Activated naive CD4-positive, alpha-beta T cell treated with anti-CD3 and anti-CD28 coated beads for 36 hours (primary cell): ENCODE data around the gene ARHGAP29. TPM values are rescaled to one million over a fixed set of nuclear protein-coding genes. Genes with fewer than 3 reads are reported as not detected.

Experiments
- CTCF ChIA-PET: fragments of 350-600 bp; sonication (Branson Sonifier 250); formaldehyde crosslinking; loops from one replicate; lab custom pipeline; 2021; ENCODE audit warnings: antibody characterized with exemption; lab: Charles Lee
- DNase-seq: peaks from one replicate; pipeline ENCODE4 v3.0.0-alpha.2; 2020
- H3K27ac Mint-ChIP-seq: one replicate; pipeline ENCODE4 v1.8.0; 2021; ENCODE audit warnings: mild to moderate bottlenecking, mixed read lengths
- H3K27me3 Mint-ChIP-seq: one replicate; pipeline ENCODE4 v1.8.0; 2021; ENCODE audit warnings: low read depth, mixed read lengths
- H3K36me3 Mint-ChIP-seq: one replicate; pipeline ENCODE4 v1.8.0; 2021; ENCODE audit warnings: low read depth, mixed read lengths
- H3K4me1 Mint-ChIP-seq: one replicate; pipeline ENCODE4 v1.8.0; 2021; ENCODE audit warnings: low read depth, mixed read lengths
- H3K4me3 Mint-ChIP-seq: one replicate; pipeline ENCODE4 v1.8.0; 2021; ENCODE audit warnings: mild to moderate bottlenecking, moderate library complexity, mixed read lengths
- H3K9me3 Mint-ChIP-seq: one replicate; pipeline ENCODE4 v1.8.0; 2021; ENCODE audit warnings: mixed read lengths
- intact Hi-C: fragments of 100-400 bp; cut with micrococcal nuclease; formaldehyde crosslinking; loops from one replicate; pipeline ENCODE4 v1.15.1; 2023
- total RNA-seq, 2 experiments: library from RNA; stranded (reverse); gene quantifications; one replicate each; pipeline ENCODE4 v1.2.3, GENCODE V29; 2021

The ARHGAP29 gene
- total RNA-seq, 2 experiments from 2014 or later: 0.37 to 0.48 TPM

DNA sequence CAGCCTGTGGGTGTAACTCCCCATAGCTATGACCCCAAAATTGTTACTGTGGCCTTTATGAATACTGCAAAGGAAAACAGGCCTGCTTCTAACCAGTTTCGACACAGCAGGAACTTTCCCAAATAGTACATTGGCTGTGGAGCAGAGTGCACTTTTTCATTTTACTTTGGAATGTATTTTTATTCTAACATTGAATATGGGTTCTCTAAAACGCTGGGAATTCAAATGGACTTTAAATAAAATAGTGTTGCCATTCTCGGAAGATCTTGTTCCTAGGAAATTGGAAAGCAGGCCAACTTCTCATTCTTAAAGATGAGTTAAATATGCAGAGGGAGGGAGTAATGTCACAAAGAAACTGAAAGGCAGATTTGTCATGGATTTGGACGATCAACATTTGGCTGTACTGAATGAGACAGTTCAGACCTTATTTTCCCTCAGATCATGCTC is 39.6 kb upstream of the ARHGAP29 start:
- Mint-ChIP-seq H3K27ac (no peak overlapping the region), H3K27me3 (peaks cover 8% of the 10 kb centered on the region), H3K9me3 (no peaks in the 10 kb centered on the region), H3K4me3 (no peak overlapping the region), H3K36me3 (no peaks in the 10 kb centered on the region), H3K4me1 (peaks cover 7% of the 10 kb centered on the region)
- no peak for DNase-seq
- CTCF ChIA-PET: interaction anchor here (0.6 kb wide), 1 partner anchor 131 kb away, joined by 4 read pairs; no protein-coding TSS in a partner anchor
- intact Hi-C loops: no loop called here

GRCh38 chr1:94275083-94275482 is 37.7 kb upstream of the ARHGAP29 start:
- Mint-ChIP-seq H3K4me1 (no peaks in the 10 kb centered on the region), H3K36me3 (no peaks in the 10 kb centered on the region), H3K27ac (no peak overlapping the region), H3K27me3 (peaks cover 9% of the 10 kb centered on the region), H3K9me3 (no peaks in the 10 kb centered on the region), H3K4me3 (no peak overlapping the region)
- DNase-seq: no peak
- CTCF ChIA-PET: interaction anchor here (0.8 kb wide), 1 partner anchor 70 kb away, joined by 3 read pairs; no protein-coding TSS in a partner anchor
- intact Hi-C loops: no loop called here

GRCh38 chr1:94274561-94274960 is 37.2 kb upstream of the ARHGAP29 start:
- Mint-ChIP-seq H3K27ac (no peak overlapping the region), H3K9me3 (no peaks in the 10 kb centered on the region), H3K36me3 (no peaks in the 10 kb centered on the region), H3K4me1 (no peaks in the 10 kb centered on the region), H3K4me3 (no peak overlapping the region), H3K27me3 (peaks cover 15% of the 10 kb centered on the region)
- intact Hi-C loops: no loop called here
- no peak for DNase-seq
- CTCF ChIA-PET: interaction anchor here (0.6 to 0.8 kb wide), 2 partner anchors 71 to 120 kb away, joined by 3 read pairs; no protein-coding TSS in a partner anchor

- Mint-ChIP-seq H3K9me3 (no peaks in the 10 kb centered on the region), H3K4me3 (no peak overlapping the region), H3K36me3 (no peaks in the 10 kb centered on the region), H3K27ac (no peak overlapping the region), H3K4me1 (no peaks in the 10 kb centered on the region), H3K27me3 (peaks cover 22% of the 10 kb centered on the region)
- intact Hi-C loops: no loop called here
- CTCF ChIA-PET: no interaction called here
- DNase-seq: no peak
Observed at GRCh38 chr1:94273111-94273510, 35.7 kb upstream of the ARHGAP29 start.

DNA sequence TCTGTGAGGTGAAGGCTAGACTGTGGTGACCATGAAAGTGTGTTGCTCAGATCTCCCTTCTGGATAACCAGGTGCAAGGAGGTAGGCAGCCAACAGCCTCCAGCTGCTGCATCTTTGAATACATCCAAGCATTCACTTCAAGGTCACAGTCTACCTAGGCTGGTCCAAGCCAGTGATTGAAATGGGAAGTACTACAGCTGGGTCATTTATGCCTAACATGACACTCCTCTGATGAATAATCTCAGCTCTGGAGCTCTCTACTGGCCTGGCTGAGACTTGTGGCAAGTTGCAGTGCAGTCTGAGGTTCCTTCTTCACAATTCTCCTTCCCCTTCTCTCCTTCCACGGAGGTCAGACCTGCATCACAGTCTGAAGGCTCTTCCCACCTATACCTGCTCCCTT is 35.0 kb upstream of the ARHGAP29 start:
- Mint-ChIP-seq H3K9me3 (no peaks in the 10 kb centered on the region), H3K36me3 (no peaks in the 10 kb centered on the region), H3K27me3 (peaks cover 22% of the 10 kb centered on the region), H3K4me1 (no peaks in the 10 kb centered on the region), H3K27ac (no peak overlapping the region), H3K4me3 (no peak overlapping the region)
- intact Hi-C loops: no loop called here
- CTCF ChIA-PET: no interaction called here
- no peak for DNase-seq

- Mint-ChIP-seq H3K27ac (no peak overlapping the region), H3K9me3 (no peaks in the 10 kb centered on the region), H3K4me1 (no peaks in the 10 kb centered on the region), H3K4me3 (no peak overlapping the region), H3K36me3 (no peaks in the 10 kb centered on the region), H3K27me3 (peaks cover 28% of the 10 kb centered on the region)
- no peak for DNase-seq
- CTCF ChIA-PET: no interaction called here
- intact Hi-C loops: no loop called here
Observed at GRCh38 chr1:94271373-94271772, 34.0 kb upstream of the ARHGAP29 start.

- CTCF ChIA-PET: interaction anchor here (0.6 kb wide), 1 partner anchor 322 kb away, joined by 3 read pairs; no protein-coding TSS in a partner anchor
- Mint-ChIP-seq H3K36me3 (no peaks in the 10 kb centered on the region), H3K9me3 (no peaks in the 10 kb centered on the region), H3K27me3 (peaks cover 30% of the 10 kb centered on the region), H3K4me3 (no peak overlapping the region), H3K4me1 (no peaks in the 10 kb centered on the region), H3K27ac (no peak overlapping the region)
- intact Hi-C loops: no loop called here
- no peak for DNase-seq
Observed at GRCh38 chr1:94270801-94271203, 33.4 kb upstream of the ARHGAP29 start.

DNA sequence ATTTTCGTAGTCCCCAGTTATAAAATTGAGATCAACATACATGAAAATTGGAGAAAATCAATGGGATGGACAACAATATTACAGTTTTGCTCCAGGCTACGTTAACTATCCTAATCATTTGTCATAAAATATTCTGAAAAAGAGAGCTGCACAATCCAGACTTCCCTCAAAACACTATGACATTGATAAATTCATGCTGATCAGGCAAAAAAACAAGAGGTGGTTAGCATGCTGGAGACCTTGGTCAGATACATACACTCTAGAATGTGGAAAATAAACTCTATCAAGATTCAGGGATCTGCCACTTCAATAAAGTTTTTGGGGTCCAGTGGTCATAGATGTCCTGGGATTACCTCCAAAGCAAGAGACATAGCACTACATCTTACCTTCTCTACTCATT is 32.5 kb upstream of the ARHGAP29 start:
- Mint-ChIP-seq H3K4me1 (no peaks in the 10 kb centered on the region), H3K27me3 (peaks cover 28% of the 10 kb centered on the region), H3K36me3 (no peaks in the 10 kb centered on the region), H3K27ac (no peak overlapping the region), H3K4me3 (no peak overlapping the region), H3K9me3 (no peaks in the 10 kb centered on the region)
- CTCF ChIA-PET: interaction anchor here (0.6 kb wide), 1 partner anchor 321 kb away, joined by 3 read pairs; no protein-coding TSS in a partner anchor
- no peak for DNase-seq
- intact Hi-C loops: no loop called here

- CTCF ChIA-PET: no interaction called here
- Mint-ChIP-seq H3K4me1 (no peaks in the 10 kb centered on the region), H3K27ac (no peak overlapping the region), H3K4me3 (no peak overlapping the region), H3K36me3 (no peaks in the 10 kb centered on the region), H3K27me3 (peaks cover 30% of the 10 kb centered on the region), H3K9me3 (no peaks in the 10 kb centered on the region)
- intact Hi-C loops: no loop called here
- DNase-seq: no peak
Observed at GRCh38 chr1:94265906-94266305, 28.5 kb upstream of the ARHGAP29 start.

- CTCF ChIA-PET: no interaction called here
- Mint-ChIP-seq H3K27ac (no peak overlapping the region), H3K4me1 (no peaks in the 10 kb centered on the region), H3K4me3 (no peak overlapping the region), H3K27me3 (peaks cover 27% of the 10 kb centered on the region), H3K36me3 (no peaks in the 10 kb centered on the region), H3K9me3 (no peaks in the 10 kb centered on the region)
- intact Hi-C loops: no loop called here
- DNase-seq: no peak
Observed at GRCh38 chr1:94265011-94265422, 27.6 kb upstream of the ARHGAP29 start.

- Mint-ChIP-seq H3K27ac (no peak overlapping the region), H3K9me3 (no peaks in the 10 kb centered on the region), H3K4me3 (no peak overlapping the region), H3K4me1 (no peaks in the 10 kb centered on the region), H3K27me3 (peaks cover 10% of the 10 kb centered on the region), H3K36me3 (no peaks in the 10 kb centered on the region)
- CTCF ChIA-PET: interaction anchor here (1.2 kb wide), 1 partner anchor 233 kb away, joined by 3 read pairs; no protein-coding TSS in a partner anchor
- DNase-seq: no peak
- intact Hi-C loops: no loop called here
Observed at GRCh38 chr1:94260635-94261387, 23.4 kb upstream of the ARHGAP29 start.

GRCh38 chr1:94259635-94260289 is 22.4 kb upstream of the ARHGAP29 start:
- no peak overlapping the region for H3K4me3 Mint-ChIP-seq
- CTCF ChIA-PET: interaction anchor here (1.2 kb wide), 1 partner anchor 232 kb away, joined by 3 read pairs; no protein-coding TSS in a partner anchor
- peaks cover 15% of the 10 kb centered on the region for H3K27me3 Mint-ChIP-seq
- no peak for DNase-seq
- intact Hi-C loops: no loop called here
- no peaks in the 10 kb centered on the region for H3K4me1 Mint-ChIP-seq
- H3K9me3 Mint-ChIP-seq: no peaks in the 10 kb centered on the region
- no peaks in the 10 kb centered on the region for H3K36me3 Mint-ChIP-seq
- H3K27ac Mint-ChIP-seq: no peak overlapping the region
